HEK293 (cell line): ENCODE data around the gene UACA.

Source experiments
- CTCF ChIA-PET: fragments of 350-600 bp; formaldehyde crosslinking; extraction: SDS; loops from one replicate; lab custom pipeline; 2021; ENCODE audit warnings: antibody characterized with exemption; lab: Yijun Ruan, JAX
- POLR2A ChIA-PET: fragments of 300-600 bp; formaldehyde crosslinking; extraction: SDS; loops from one replicate; lab custom pipeline; 2020; ENCODE audit warnings: antibody characterized with exemption, inconsistent platforms; lab: Yijun Ruan, JAX
- H3K27ac ChIP-seq: fragments of 200-500 bp; sonication (Bioruptor generic); 2 replicates; pipeline ENCODE4 v1.5.1; 2014; ENCODE audit warnings: low read depth, low read length, control low read depth, inconsistent platforms; ENCODE audit errors: extremely low read depth
- H3K36me3 ChIP-seq, 2 experiments: fragments of 200-500 bp in 1 of 2; sonication (Bioruptor generic) in 1 of 2; 1 replicate in 1 of 2; 2 replicates in 1 of 2; pipeline ENCODE4 v1.5.1; 2014 to 2017; ENCODE audit warnings: inconsistent platforms in 2 of 2, low read length in 2 of 2; ENCODE audit not compliant: control insufficient read depth in 2 of 2, insufficient read depth in 1 of 2
- H3K4me1 ChIP-seq: fragments of 200-500 bp; sonication (Bioruptor generic); 2 replicates; pipeline ENCODE4 v1.5.1; 2014; ENCODE audit warnings: mild to moderate bottlenecking, low read length, inconsistent platforms; ENCODE audit not compliant: control insufficient read depth, insufficient read depth
- H3K4me3 ChIP-seq: 2 replicates; pipeline ENCODE4 v1.5.1; 2011; ENCODE audit warnings: low read depth, mild to moderate bottlenecking, control low read depth, low read length, moderate library complexity
- H3K9me3 ChIP-seq: fragments of 200-500 bp; sonication (Bioruptor generic); 2 replicates; pipeline ENCODE4 v1.5.1; 2014; ENCODE audit warnings: low read depth, low read length, inconsistent platforms; ENCODE audit not compliant: control insufficient read depth, insufficient read depth
- GLIS1 ChIP-seq: fragments of 450-650 bp; formaldehyde crosslinking; IDR thresholded peaks from 2 replicates; pipeline ENCODE4 v1.5.1; 2016; ENCODE audit warnings: missing biosample characterization, missing genetic modification characterization
- INSM2 ChIP-seq: fragments of 450-650 bp; formaldehyde crosslinking; IDR thresholded peaks from 2 replicates; pipeline ENCODE4 v1.5.1; 2016; ENCODE audit warnings: missing biosample characterization, missing genetic modification characterization
- OSR2 ChIP-seq: fragments of 450-650 bp; formaldehyde crosslinking; IDR thresholded peaks from 2 replicates; pipeline ENCODE4 v1.5.1; 2016; ENCODE audit warnings: missing biosample characterization, missing genetic modification characterization
- REST ChIP-seq: fragments of 450-650 bp; formaldehyde crosslinking; IDR thresholded peaks from 2 replicates; pipeline ENCODE4 v1.5.1; 2016; ENCODE audit warnings: missing biosample characterization, missing genetic modification characterization
- SCRT2 ChIP-seq: fragments of 450-650 bp; formaldehyde crosslinking; IDR thresholded peaks from 2 replicates; pipeline ENCODE4 v1.5.1; 2016; ENCODE audit warnings: missing biosample characterization, missing genetic modification characterization
- ZBTB20 ChIP-seq: fragments of 450-650 bp; formaldehyde crosslinking; IDR thresholded peaks from 2 replicates; pipeline ENCODE4 v1.5.1; 2016; ENCODE audit warnings: missing biosample characterization, missing genetic modification characterization
- ZFP69B ChIP-seq: fragments of 450-650 bp; formaldehyde crosslinking; IDR thresholded peaks from 2 replicates; pipeline ENCODE4 v1.5.1; 2016; ENCODE audit warnings: missing biosample characterization, missing genetic modification characterization
- ZNF121 ChIP-seq: fragments of 450-650 bp; formaldehyde crosslinking; IDR thresholded peaks from 2 replicates; pipeline ENCODE4 v1.5.1; 2016; ENCODE audit warnings: missing biosample characterization, missing genetic modification characterization
- ZNF155 ChIP-seq: fragments of 450-650 bp; formaldehyde crosslinking; IDR thresholded peaks from 2 replicates; pipeline ENCODE4 v1.5.1; 2016; ENCODE audit warnings: missing biosample characterization, missing genetic modification characterization
- ZNF16 ChIP-seq: fragments of 450-650 bp; formaldehyde crosslinking; IDR thresholded peaks from 2 replicates; pipeline ENCODE4 v1.5.1; 2016; ENCODE audit warnings: low read depth, missing biosample characterization, missing genetic modification characterization
- ZNF214 ChIP-seq: fragments of 450-650 bp; formaldehyde crosslinking; IDR thresholded peaks from 2 replicates; pipeline ENCODE4 v1.5.1; 2017; ENCODE audit warnings: missing biosample characterization, mild to moderate bottlenecking, missing genetic modification characterization, borderline replicate concordance
- ZNF280C ChIP-seq: fragments of 450-650 bp; formaldehyde crosslinking; IDR thresholded peaks from 2 replicates; pipeline ENCODE4 v1.5.1; 2016; ENCODE audit warnings: missing biosample characterization, missing genetic modification characterization
- ZNF311 ChIP-seq: fragments of 450-650 bp; formaldehyde crosslinking; IDR thresholded peaks from 2 replicates; pipeline ENCODE4 v1.5.1; 2017; ENCODE audit warnings: missing biosample characterization, missing genetic modification characterization, borderline replicate concordance
- ZNF335 ChIP-seq: fragments of 450-650 bp; formaldehyde crosslinking; conservative IDR thresholded peaks from 2 replicates; pipeline ENCODE4 v1.5.1; 2016; ENCODE audit warnings: missing biosample characterization, missing genetic modification characterization
- ZNF416 ChIP-seq: fragments of 450-650 bp; formaldehyde crosslinking; IDR thresholded peaks from 2 replicates; pipeline ENCODE4 v1.5.1; 2016; ENCODE audit warnings: missing biosample characterization, missing genetic modification characterization
- ZNF433 ChIP-seq: fragments of 450-650 bp; formaldehyde crosslinking; IDR thresholded peaks from 2 replicates; pipeline ENCODE4 v1.5.1; 2016; ENCODE audit warnings: missing biosample characterization, missing genetic modification characterization, low read depth
- ZNF449 ChIP-seq: fragments of 450-650 bp; formaldehyde crosslinking; IDR thresholded peaks from 2 replicates; pipeline ENCODE4 v1.5.1; 2017; ENCODE audit warnings: missing biosample characterization, mild to moderate bottlenecking, missing genetic modification characterization, moderate library complexity
- ZNF48 ChIP-seq: fragments of 450-650 bp; formaldehyde crosslinking; IDR thresholded peaks from 2 replicates; pipeline ENCODE4 v1.5.1; 2016; ENCODE audit warnings: missing biosample characterization, missing genetic modification characterization
- ZNF514 ChIP-seq: fragments of 450-650 bp; formaldehyde crosslinking; IDR thresholded peaks from 2 replicates; pipeline ENCODE4 v1.5.1; 2016; ENCODE audit warnings: missing biosample characterization, missing genetic modification characterization
- ZNF580 ChIP-seq: fragments of 450-650 bp; formaldehyde crosslinking; IDR thresholded peaks from 2 replicates; pipeline ENCODE4 v1.5.1; 2016; ENCODE audit warnings: missing biosample characterization, missing genetic modification characterization
- ZNF596 ChIP-seq: fragments of 450-650 bp; IDR thresholded peaks from 2 replicates; pipeline ENCODE4 v1.5.0; 2018; ENCODE audit warnings: missing biosample characterization, mild to moderate bottlenecking, missing genetic modification characterization, moderate library complexity
- ZNF621 ChIP-seq: fragments of 450-650 bp; formaldehyde crosslinking; IDR thresholded peaks from 2 replicates; pipeline ENCODE4 v1.5.1; 2017; ENCODE audit warnings: missing biosample characterization, missing genetic modification characterization
- ZNF624 ChIP-seq: fragments of 450-650 bp; formaldehyde crosslinking; IDR thresholded peaks from 2 replicates; pipeline ENCODE4 v1.5.1; 2017; ENCODE audit warnings: missing biosample characterization, missing genetic modification characterization
- ZNF629 ChIP-seq: fragments of 450-650 bp; formaldehyde crosslinking; IDR thresholded peaks from 2 replicates; pipeline ENCODE4 v1.5.1; 2017; ENCODE audit warnings: missing biosample characterization, missing genetic modification characterization
- ZNF660 ChIP-seq: fragments of 450-650 bp; IDR thresholded peaks from 2 replicates; pipeline ENCODE4 v1.5.1; 2018; ENCODE audit warnings: missing biosample characterization, mild to moderate bottlenecking, missing genetic modification characterization
- ZNF664 ChIP-seq: fragments of 450-650 bp; formaldehyde crosslinking; IDR thresholded peaks from 2 replicates; pipeline ENCODE4 v1.5.1; 2016; ENCODE audit warnings: missing biosample characterization, missing genetic modification characterization
- ZNF701 ChIP-seq: fragments of 450-650 bp; formaldehyde crosslinking; IDR thresholded peaks from 2 replicates; pipeline ENCODE4 v1.5.1; 2016; ENCODE audit warnings: missing biosample characterization, missing genetic modification characterization
- ZNF792 ChIP-seq: fragments of 450-650 bp; formaldehyde crosslinking; IDR thresholded peaks from 2 replicates; pipeline ENCODE4 v1.5.1; 2016; ENCODE audit warnings: missing biosample characterization, missing genetic modification characterization
- ZSCAN5A ChIP-seq: fragments of 450-650 bp; formaldehyde crosslinking; IDR thresholded peaks from 2 replicates; pipeline ENCODE4 v1.5.1; 2016; ENCODE audit warnings: missing biosample characterization, missing genetic modification characterization

The UACA gene

GRCh38 chr15:70714015-70714414 is 49.3 kb downstream of the UACA start:
- Histone ChIP-seq H3K4me3 (no peak overlapping the region), H3K36me3 (peaks cover 0 to 3% of the 10 kb centered on the region in 2 experiments; a peak in 1 of 3 replicates), H3K27ac (peak overlapping the region; percentile 45; the same call in 1 of the 2 replicates), H3K4me1 (peaks cover 47% of the 10 kb centered on the region), H3K9me3 (no peaks in the 10 kb centered on the region)
- ChIA-PET POLR2A (interaction anchor here (0.8 to 1.7 kb wide), 4 partner anchors 8 to 140 kb away, joined by 3 to 8 read pairs (median 6); partner anchors contain the start of gene LARP6), CTCF (interaction anchor here (0.6 to 4.6 kb wide), 7 partner anchors 10 to 202 kb away, joined by 3 to 57 read pairs (median 7); no protein-coding TSS in a partner anchor)
- TF ChIP-seq ZNF660 (tag by site-specific recombination) = 0 out of 2 replicates have a peak, but pooled peaks have one; percentile 70
- no peak for TF ChIP-seq ZNF596
- no peak for TF ChIP-seq ZBTB20 (tag by site-specific recombination)
- no peak for TF ChIP-seq ZNF621 (tag by site-specific recombination)
- peak; percentile 73; the same call in 1 of the 2 replicates for TF ChIP-seq OSR2 (tag by site-specific recombination)
- TF ChIP-seq REST (tag by site-specific recombination) = no peak
- no peak for TF ChIP-seq ZNF433 (tag by site-specific recombination)
- TF ChIP-seq GLIS1 (tag by site-specific recombination) = no peak
- no peak for TF ChIP-seq ZSCAN5A (tag by site-specific recombination)
- no peak for TF ChIP-seq ZNF121 (tag by site-specific recombination)
- peak; percentile 27; the same call in 1 of the 2 replicates for TF ChIP-seq ZNF335 (tag by site-specific recombination)
- TF ChIP-seq ZFP69B = no peak
- TF ChIP-seq ZNF514 (tag by site-specific recombination) = no peak
- TF ChIP-seq ZNF155 (tag by site-specific recombination) = no peak
- TF ChIP-seq ZNF48 = no peak
- no peak for TF ChIP-seq SCRT2 (tag by site-specific recombination)
- no peak for TF ChIP-seq ZNF311
- no peak for TF ChIP-seq ZNF624 (tag by site-specific recombination)
- no peak for TF ChIP-seq ZNF792 (tag by site-specific recombination)
- no peak for TF ChIP-seq ZNF701 (tag by site-specific recombination)
- TF ChIP-seq ZNF449 (tag by site-specific recombination) = no peak
- TF ChIP-seq ZNF629 (tag by site-specific recombination) = peak; percentile 52
- no peak for TF ChIP-seq ZNF214 (tag by site-specific recombination)
- no peak; the same call in 1 of the 2 replicates for TF ChIP-seq ZNF664
- no peak for TF ChIP-seq ZNF280C (tag by site-specific recombination)
- no peak for TF ChIP-seq ZNF416
- TF ChIP-seq INSM2 = peak; percentile 78; the same call in 1 of the 2 replicates
- no peak for TF ChIP-seq ZNF580 (tag by site-specific recombination)
- TF ChIP-seq ZNF16 = no peak
